ENCODE results near the gene SHISA9.

SHISA9 gene

DNA sequence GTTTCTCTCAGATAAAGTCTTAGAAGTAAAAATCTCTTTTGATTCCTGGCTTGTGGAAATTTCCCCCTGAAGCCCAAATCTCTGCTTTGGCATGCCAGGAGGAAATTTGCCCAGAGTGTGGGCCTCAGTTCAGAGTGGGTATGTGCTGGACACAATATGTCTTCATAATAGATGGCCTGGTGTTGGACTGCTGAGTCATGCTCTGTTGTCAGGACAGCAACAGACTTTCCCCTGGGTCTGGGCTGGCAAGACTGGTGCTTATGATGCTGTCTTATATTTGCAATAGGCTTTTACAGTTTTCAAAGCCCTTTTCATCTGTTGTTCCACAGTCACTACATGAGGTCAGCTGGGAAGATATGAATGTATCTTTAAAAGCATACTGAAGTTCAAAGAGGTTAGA, 57.0 kb downstream of the SHISA9 start:
- no peak overlapping the region for H2BK120ac ChIP-seq (ENCODE audit: low read depth, low read length)
- no peaks in the 10 kb centered on the region for H3K36me3 ChIP-seq (ENCODE audit: control insufficient read depth in 1 of 2, insufficient read depth in 2 of 2, low read depth in 1 of 2, low read length in 2 of 2)
- no peak overlapping the region for H2BK12ac ChIP-seq (ENCODE audit: low read length in 2 of 2)
- no peak for DNase-seq
- peaks cover 4% of the 10 kb centered on the region for H3K9me3 ChIP-seq (ENCODE audit: control insufficient read depth, low read length)
- H2BK5ac ChIP-seq (ENCODE audit: low read depth, low read length, poor library complexity, severe bottlenecking) = no peak overlapping the region
- peak overlapping the region; percentile 68 for H3K27ac ChIP-seq (ENCODE audit: low read length, poor library complexity, severe bottlenecking)
- H3K27me3 ChIP-seq (ENCODE audit: control insufficient read depth in 1 of 2, insufficient read depth in 1 of 2, low read length in 2 of 2) = no peaks in the 10 kb centered on the region
- H3K4me3 ChIP-seq (ENCODE audit: insufficient read depth in 1 of 2, low read depth in 1 of 2, low read length in 2 of 2) = no peak overlapping the region
- H3K18ac ChIP-seq (ENCODE audit: low read depth in 1 of 2, low read length in 2 of 2) = no peak overlapping the region
- no peak overlapping the region for H2AK5ac ChIP-seq (ENCODE audit: low read length, severe bottlenecking)
- H3K4ac ChIP-seq (ENCODE audit: low read depth in 1 of 2, low read length in 2 of 2) = no peak overlapping the region
- H2BK15ac ChIP-seq (ENCODE audit: low read depth, poor library complexity, severe bottlenecking) = no peak overlapping the region
- no peaks in the 10 kb centered on the region for H3K79me1 ChIP-seq (replicated peaks; ENCODE audit: low read length, poor library complexity, severe bottlenecking)
- H3K14ac ChIP-seq (ENCODE audit: low read length in 2 of 2) = no peak overlapping the region
- no peak overlapping the region for H2AFZ ChIP-seq (ENCODE audit: low read depth, low read length)
- H3K4me1 ChIP-seq (ENCODE audit: control insufficient read depth, insufficient read depth, low read depth, low read length) = peaks cover 6% of the 10 kb centered on the region
- H4K91ac ChIP-seq (ENCODE audit: low read length) = no peak overlapping the region
- no peak overlapping the region for H3K4me2 ChIP-seq (ENCODE audit: low read length, poor library complexity, severe bottlenecking)
- H3K9ac ChIP-seq (ENCODE audit: low read length) = no peak overlapping the region
- no peak overlapping the region for H3K23ac ChIP-seq (ENCODE audit: low read length in 2 of 2)
- H4K8ac ChIP-seq (ENCODE audit: low read length) = no peak overlapping the region

DNA sequence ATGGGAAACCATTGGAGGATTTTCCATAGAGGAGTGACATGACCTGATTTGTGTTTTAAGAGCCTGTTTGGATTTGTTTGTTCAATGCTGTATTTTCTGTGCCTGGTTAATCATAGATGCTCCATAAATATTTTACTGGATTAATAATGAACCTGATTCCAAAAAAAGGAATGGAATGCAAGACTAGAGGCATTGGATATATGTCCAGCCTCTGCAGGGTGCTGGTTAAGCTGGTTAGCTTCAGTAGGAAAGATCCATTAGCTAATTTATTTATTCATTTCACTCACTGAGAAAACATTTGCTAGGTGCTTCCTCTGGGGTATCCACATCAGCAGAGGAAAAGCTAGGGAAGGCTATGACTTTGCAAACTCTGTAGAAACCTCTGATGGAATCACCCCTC, 57.7 kb downstream of the SHISA9 start:
- Histone ChIP-seq H3K14ac (ENCODE audit: low read length in 2 of 2) (no peak overlapping the region), H3K23ac (ENCODE audit: low read length in 2 of 2) (no peak overlapping the region), H4K91ac (ENCODE audit: low read length) (no peak overlapping the region), H3K4me1 (ENCODE audit: control insufficient read depth, insufficient read depth, low read depth, low read length) (peaks cover 6% of the 10 kb centered on the region), H2AFZ (ENCODE audit: low read depth, low read length) (no peak overlapping the region), H3K36me3 (ENCODE audit: control insufficient read depth in 1 of 2, insufficient read depth in 2 of 2, low read depth in 1 of 2, low read length in 2 of 2) (no peaks in the 10 kb centered on the region), H3K27ac (ENCODE audit: low read length, poor library complexity, severe bottlenecking) (peak overlapping the region; percentile 84), H2BK15ac (ENCODE audit: low read depth, poor library complexity, severe bottlenecking) (no peak overlapping the region), H2BK12ac (ENCODE audit: low read length in 2 of 2) (no peak overlapping the region), H3K79me1 (replicated peaks; ENCODE audit: low read length, poor library complexity, severe bottlenecking) (no peaks in the 10 kb centered on the region), H3K18ac (ENCODE audit: low read depth in 1 of 2, low read length in 2 of 2) (no peak overlapping the region), H3K4me3 (ENCODE audit: insufficient read depth in 1 of 2, low read depth in 1 of 2, low read length in 2 of 2) (no peak overlapping the region), H3K27me3 (ENCODE audit: control insufficient read depth in 1 of 2, insufficient read depth in 1 of 2, low read length in 2 of 2) (no peaks in the 10 kb centered on the region), H3K9ac (ENCODE audit: low read length) (no peak overlapping the region), H2AK5ac (ENCODE audit: low read length, severe bottlenecking) (no peak overlapping the region), H3K4ac (ENCODE audit: low read depth in 1 of 2, low read length in 2 of 2) (no peak overlapping the region), H2BK5ac (ENCODE audit: low read depth, low read length, poor library complexity, severe bottlenecking) (no peak overlapping the region), H3K4me2 (ENCODE audit: low read length, poor library complexity, severe bottlenecking) (no peak overlapping the region), H4K8ac (ENCODE audit: low read length) (no peak overlapping the region), H2BK120ac (ENCODE audit: low read depth, low read length) (no peak overlapping the region), H3K9me3 (ENCODE audit: control insufficient read depth, low read length) (peaks cover 3% of the 10 kb centered on the region)
- no peak for DNase-seq

DNA sequence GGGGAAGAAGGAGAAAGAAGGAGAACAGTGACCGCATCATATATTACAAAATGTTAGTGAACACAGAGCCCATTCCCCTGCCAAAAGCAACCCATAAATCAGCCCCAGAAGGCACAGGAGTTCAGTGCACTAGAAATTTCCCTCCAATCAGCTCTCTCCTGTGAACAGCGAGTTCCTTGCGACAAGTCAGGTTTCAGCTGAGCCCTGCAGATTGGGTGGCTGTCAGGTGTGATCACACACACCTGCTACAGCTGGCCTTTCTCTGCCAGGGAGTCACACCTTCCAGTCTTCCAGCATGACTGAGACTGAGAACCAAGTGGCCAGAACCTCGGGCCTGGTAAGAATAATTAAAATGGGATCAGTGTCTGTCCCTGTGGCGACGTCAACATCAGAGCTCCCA, 60.2 kb downstream of the SHISA9 start:
- Histone ChIP-seq H2AFZ (ENCODE audit: low read depth, low read length) (no peak overlapping the region), H3K18ac (ENCODE audit: low read depth in 1 of 2, low read length in 2 of 2) (no peak overlapping the region), H2BK5ac (ENCODE audit: low read depth, low read length, poor library complexity, severe bottlenecking) (no peak overlapping the region), H3K79me1 (replicated peaks; ENCODE audit: low read length, poor library complexity, severe bottlenecking) (no peaks in the 10 kb centered on the region), H3K27ac (ENCODE audit: low read length, poor library complexity, severe bottlenecking) (no peak overlapping the region), H3K4me3 (ENCODE audit: insufficient read depth in 1 of 2, low read depth in 1 of 2, low read length in 2 of 2) (no peak overlapping the region), H3K36me3 (ENCODE audit: control insufficient read depth in 1 of 2, insufficient read depth in 2 of 2, low read depth in 1 of 2, low read length in 2 of 2) (no peaks in the 10 kb centered on the region), H2BK120ac (ENCODE audit: low read depth, low read length) (no peak overlapping the region), H2AK5ac (ENCODE audit: low read length, severe bottlenecking) (no peak overlapping the region), H3K4ac (ENCODE audit: low read depth in 1 of 2, low read length in 2 of 2) (no peak overlapping the region), H3K23ac (ENCODE audit: low read length in 2 of 2) (no peak overlapping the region), H3K9ac (ENCODE audit: low read length) (no peak overlapping the region), H2BK15ac (ENCODE audit: low read depth, poor library complexity, severe bottlenecking) (no peak overlapping the region), H4K8ac (ENCODE audit: low read length) (no peak overlapping the region), H3K9me3 (ENCODE audit: control insufficient read depth, low read length) (peaks cover 3% of the 10 kb centered on the region), H3K4me2 (ENCODE audit: low read length, poor library complexity, severe bottlenecking) (no peak overlapping the region), H3K4me1 (ENCODE audit: control insufficient read depth, insufficient read depth, low read depth, low read length) (peaks cover 9% of the 10 kb centered on the region), H3K14ac (ENCODE audit: low read length in 2 of 2) (no peak overlapping the region), H4K91ac (ENCODE audit: low read length) (no peak overlapping the region), H3K27me3 (ENCODE audit: control insufficient read depth in 1 of 2, insufficient read depth in 1 of 2, low read length in 2 of 2) (no peaks in the 10 kb centered on the region), H2BK12ac (ENCODE audit: low read length in 2 of 2) (no peak overlapping the region)
- WGBS = 80% methylated on average over 6 of the region's 6 CpGs
- DNase-seq = no peak

DNA sequence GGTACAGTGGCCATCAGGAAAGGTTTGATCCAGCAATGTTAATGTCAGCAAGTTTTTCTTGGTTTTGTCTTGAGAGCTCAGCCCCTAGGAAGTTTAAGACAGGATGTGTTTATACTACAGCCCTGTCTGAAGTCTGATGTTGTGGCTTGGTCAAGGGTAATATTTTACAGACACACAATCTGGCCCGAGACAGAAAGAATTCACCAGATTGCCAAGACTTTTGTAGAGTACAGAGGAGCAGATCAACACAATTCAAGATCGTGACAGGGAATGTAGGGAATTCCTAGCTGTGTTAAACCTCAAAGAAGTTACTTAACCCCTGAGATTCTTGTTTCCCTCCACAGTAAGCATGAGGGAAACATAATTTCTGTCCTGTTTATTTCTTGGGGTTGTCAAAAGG, 63.1 kb downstream of the SHISA9 start:
- H3K27me3 ChIP-seq (ENCODE audit: control insufficient read depth in 1 of 2, insufficient read depth in 1 of 2, low read length in 2 of 2) = no peaks in the 10 kb centered on the region
- no peak overlapping the region for H2AK5ac ChIP-seq (ENCODE audit: low read length, severe bottlenecking)
- WGBS = 60% methylated on average over 1 of the region's 2 CpGs
- H2AFZ ChIP-seq (ENCODE audit: low read depth, low read length) = no peak overlapping the region
- H3K79me1 ChIP-seq (replicated peaks; ENCODE audit: low read length, poor library complexity, severe bottlenecking) = no peaks in the 10 kb centered on the region
- H2BK12ac ChIP-seq (ENCODE audit: low read length in 2 of 2) = no peak overlapping the region
- H2BK120ac ChIP-seq (ENCODE audit: low read depth, low read length) = no peak overlapping the region
- no peak overlapping the region for H3K27ac ChIP-seq (ENCODE audit: low read length, poor library complexity, severe bottlenecking)
- no peak overlapping the region for H3K4ac ChIP-seq (ENCODE audit: low read depth in 1 of 2, low read length in 2 of 2)
- H4K8ac ChIP-seq (ENCODE audit: low read length) = no peak overlapping the region
- no peak overlapping the region for H3K4me2 ChIP-seq (ENCODE audit: low read length, poor library complexity, severe bottlenecking)
- H2BK5ac ChIP-seq (ENCODE audit: low read depth, low read length, poor library complexity, severe bottlenecking) = no peak overlapping the region
- H3K23ac ChIP-seq (ENCODE audit: low read length in 2 of 2) = no peak overlapping the region
- H3K36me3 ChIP-seq (ENCODE audit: control insufficient read depth in 1 of 2, insufficient read depth in 2 of 2, low read depth in 1 of 2, low read length in 2 of 2) = no peaks in the 10 kb centered on the region
- H3K18ac ChIP-seq (ENCODE audit: low read depth in 1 of 2, low read length in 2 of 2) = no peak overlapping the region
- H3K14ac ChIP-seq (ENCODE audit: low read length in 2 of 2) = no peak overlapping the region
- no peak overlapping the region for H4K91ac ChIP-seq (ENCODE audit: low read length)
- H3K4me1 ChIP-seq (ENCODE audit: control insufficient read depth, insufficient read depth, low read depth, low read length) = peaks cover 7% of the 10 kb centered on the region
- no peak overlapping the region for H2BK15ac ChIP-seq (ENCODE audit: low read depth, poor library complexity, severe bottlenecking)
- no peak overlapping the region for H3K9ac ChIP-seq (ENCODE audit: low read length)
- no peak for DNase-seq
- H3K4me3 ChIP-seq (ENCODE audit: insufficient read depth in 1 of 2, low read depth in 1 of 2, low read length in 2 of 2) = no peak overlapping the region
- H3K9me3 ChIP-seq (ENCODE audit: control insufficient read depth, low read length) = no peaks in the 10 kb centered on the region

Measured in mesenchymal stem cell (in vitro differentiated cells and primary cell).